Measurements from ENCODE around the gene CYTIP. TPM values are rescaled to one million over a fixed set of nuclear protein-coding genes. Genes with fewer than 3 reads are reported as not detected.

CYTIP gene
- total RNA-seq: not detected in 2 replicates

GRCh38 chr2:157443795-157444640 is at the start of gene CYTIP:
Gene CYTIP (minus strand): TSS chr2:157444089. CDS start chr2:157444020, 69 bp downstream.

Other genes with a start within 250 kb of the CYTIP start
- 62.3 and 81.0 TPM in 2 replicates for gene GALNT5, start 186.4 kb downstream of the CYTIP start, total RNA-seq
- gene ERMN, start 118.3 kb downstream of the CYTIP start, total RNA-seq: not detected in 2 replicates
- 0.44 and 0.50 TPM in 2 replicates for gene ACVR1C, start 184.8 kb upstream of the CYTIP start, total RNA-seq

All from smooth muscle cell of trachea (primary cell).